Measurements from ENCODE around the gene WWOX.

The WWOX gene

GRCh38 chr16:78278056-78278450 is 178.6 kb downstream of the WWOX start:
- Mint-ChIP-seq H3K36me3 (peaks cover 8% of the 10 kb centered on the region), H3K27me3 (no peaks in the 10 kb centered on the region), H3K9me3 (no peaks in the 10 kb centered on the region), H3K4me1 (no peaks in the 10 kb centered on the region), H3K4me3 (no peak overlapping the region), H3K27ac (no peak overlapping the region)
- DNase-seq (ENCODE audit: low spot score in 2 of 2) = no peak
- ATAC-seq (ENCODE audit: low read depth) = no peak

- Mint-ChIP-seq H3K4me3 (no peak overlapping the region), H3K27me3 (no peaks in the 10 kb centered on the region), H3K9me3 (no peaks in the 10 kb centered on the region), H3K27ac (no peak overlapping the region), H3K4me1 (no peaks in the 10 kb centered on the region), H3K36me3 (peaks cover 8% of the 10 kb centered on the region)
- ATAC-seq (ENCODE audit: low read depth) (no peak), DNase-seq (ENCODE audit: low spot score in 2 of 2) (no peak)
Measured at GRCh38 chr16:78281115-78281514, 181.7 kb downstream of the WWOX start.

- Mint-ChIP-seq H3K27ac (no peak overlapping the region), H3K36me3 (peaks cover 8% of the 10 kb centered on the region), H3K27me3 (no peaks in the 10 kb centered on the region), H3K4me1 (no peaks in the 10 kb centered on the region), H3K9me3 (no peaks in the 10 kb centered on the region), H3K4me3 (no peak overlapping the region)
- ATAC-seq (ENCODE audit: low read depth) (no peak), DNase-seq (ENCODE audit: low spot score in 2 of 2) (no peak)
Measured at GRCh38 chr16:78283548-78284251, 184.2 kb downstream of the WWOX start.

- ATAC-seq (ENCODE audit: low read depth) (no peak), DNase-seq (ENCODE audit: low spot score in 2 of 2) (no peak)
- Mint-ChIP-seq H3K4me1 (no peaks in the 10 kb centered on the region), H3K9me3 (no peaks in the 10 kb centered on the region), H3K27me3 (no peaks in the 10 kb centered on the region), H3K27ac (no peak overlapping the region), H3K36me3 (peaks cover 8% of the 10 kb centered on the region), H3K4me3 (no peak overlapping the region)
Measured at GRCh38 chr16:78284326-78284725, 184.9 kb downstream of the WWOX start.

- Mint-ChIP-seq H3K27me3 (no peaks in the 10 kb centered on the region), H3K36me3 (peaks cover 8% of the 10 kb centered on the region), H3K27ac (no peak overlapping the region), H3K4me3 (no peak overlapping the region), H3K4me1 (no peaks in the 10 kb centered on the region), H3K9me3 (no peaks in the 10 kb centered on the region)
- no peak for DNase-seq (ENCODE audit: low spot score in 2 of 2)
- no peak for ATAC-seq (ENCODE audit: low read depth)
Measured at GRCh38 chr16:78284957-78285434, 185.5 kb downstream of the WWOX start.

GRCh38 chr16:78285437-78285922 is 186.0 kb downstream of the WWOX start:
- no peak for DNase-seq (ENCODE audit: low spot score in 2 of 2)
- Mint-ChIP-seq H3K36me3 (peaks cover 5% of the 10 kb centered on the region), H3K4me3 (no peak overlapping the region), H3K9me3 (no peaks in the 10 kb centered on the region), H3K4me1 (no peaks in the 10 kb centered on the region), H3K27ac (no peak overlapping the region), H3K27me3 (no peaks in the 10 kb centered on the region)
- no peak for ATAC-seq (ENCODE audit: low read depth)

GRCh38 chr16:78286065-78286464 is 186.6 kb downstream of the WWOX start:
- Mint-ChIP-seq H3K27me3 (no peaks in the 10 kb centered on the region), H3K36me3 (peaks cover 2% of the 10 kb centered on the region), H3K9me3 (no peaks in the 10 kb centered on the region), H3K4me1 (no peaks in the 10 kb centered on the region), H3K27ac (no peak overlapping the region), H3K4me3 (no peak overlapping the region)
- DNase-seq (ENCODE audit: low spot score in 2 of 2) = no peak
- ATAC-seq (ENCODE audit: low read depth) = no peak

- Mint-ChIP-seq H3K36me3 (peaks cover under 1% of the 10 kb centered on the region), H3K9me3 (no peaks in the 10 kb centered on the region), H3K4me3 (no peak overlapping the region), H3K27me3 (no peaks in the 10 kb centered on the region), H3K27ac (no peak overlapping the region), H3K4me1 (peaks cover 2% of the 10 kb centered on the region)
- DNase-seq (ENCODE audit: low spot score in 2 of 2) = no peak
- no peak for ATAC-seq (ENCODE audit: low read depth)
Measured at GRCh38 chr16:78288888-78289287, 189.4 kb downstream of the WWOX start.

GRCh38 chr16:78289373-78289772 is 189.9 kb downstream of the WWOX start:
- Mint-ChIP-seq H3K4me1 (peaks cover 2% of the 10 kb centered on the region), H3K27me3 (no peaks in the 10 kb centered on the region), H3K27ac (no peak overlapping the region), H3K4me3 (no peak overlapping the region), H3K9me3 (no peaks in the 10 kb centered on the region), H3K36me3 (peaks cover 3% of the 10 kb centered on the region)
- DNase-seq (ENCODE audit: low spot score in 2 of 2) = no peak
- no peak for ATAC-seq (ENCODE audit: low read depth)

GRCh38 chr16:78289844-78290277 is 190.4 kb downstream of the WWOX start:
- DNase-seq (ENCODE audit: low spot score in 2 of 2) = no peak
- no peak overlapping the region for H3K4me3 Mint-ChIP-seq
- peaks cover 2% of the 10 kb centered on the region for H3K4me1 Mint-ChIP-seq
- ATAC-seq (ENCODE audit: low read depth) = no peak
- H3K27me3 Mint-ChIP-seq = no peaks in the 10 kb centered on the region
- no peaks in the 10 kb centered on the region for H3K9me3 Mint-ChIP-seq
- no peak overlapping the region for H3K27ac Mint-ChIP-seq
- peaks cover 3% of the 10 kb centered on the region for H3K36me3 Mint-ChIP-seq

GRCh38 chr16:78290395-78290794 is 190.9 kb downstream of the WWOX start:
- Mint-ChIP-seq H3K36me3 (peaks cover 3% of the 10 kb centered on the region), H3K27me3 (no peaks in the 10 kb centered on the region), H3K27ac (no peak overlapping the region), H3K4me1 (peaks cover 2% of the 10 kb centered on the region), H3K9me3 (no peaks in the 10 kb centered on the region), H3K4me3 (no peak overlapping the region)
- DNase-seq (ENCODE audit: low spot score in 2 of 2) (no peak), ATAC-seq (ENCODE audit: low read depth) (no peak)

GRCh38 chr16:78290872-78291591 is 191.6 kb downstream of the WWOX start:
- Mint-ChIP-seq H3K27me3 (no peaks in the 10 kb centered on the region), H3K4me3 (no peak overlapping the region)

GRCh38 chr16:78291604-78292003 is 192.2 kb downstream of the WWOX start:
- H3K4me1 Mint-ChIP-seq = peaks cover 2% of the 10 kb centered on the region
- no peak for ATAC-seq (ENCODE audit: low read depth)
- peaks cover 3% of the 10 kb centered on the region for H3K36me3 Mint-ChIP-seq
- H3K27ac Mint-ChIP-seq = no peak overlapping the region
- no peak overlapping the region for H3K4me3 Mint-ChIP-seq
- no peak for DNase-seq (ENCODE audit: low spot score in 2 of 2)
- H3K27me3 Mint-ChIP-seq = no peaks in the 10 kb centered on the region
- H3K9me3 Mint-ChIP-seq = no peaks in the 10 kb centered on the region

More at GRCh38 chr16:78290872-78291591, 191.6 kb downstream of the WWOX start:
- Mint-ChIP-seq H3K4me1 (peaks cover 2% of the 10 kb centered on the region), H3K27ac (no peak overlapping the region), H3K9me3 (no peaks in the 10 kb centered on the region), H3K36me3 (peaks cover 3% of the 10 kb centered on the region)
- ATAC-seq (ENCODE audit: low read depth) (no peak), DNase-seq (ENCODE audit: low spot score in 2 of 2) (no peak)

GRCh38 chr16:78292086-78292843 is 192.8 kb downstream of the WWOX start:
- DNase-seq (ENCODE audit: low spot score in 2 of 2) (no peak), ATAC-seq (ENCODE audit: low read depth) (no peak)
- Mint-ChIP-seq H3K27ac (no peak overlapping the region), H3K4me3 (no peak overlapping the region), H3K9me3 (no peaks in the 10 kb centered on the region), H3K36me3 (peaks cover 3% of the 10 kb centered on the region), H3K27me3 (no peaks in the 10 kb centered on the region), H3K4me1 (peaks cover 2% of the 10 kb centered on the region)
